Prostate gland (tissue), 2 donors: ENCODE data around the gene PIP.

Experiments
- CTCF ChIP-seq, 4 experiments: fragments of 200-600 bp in 2 of 4; fragments of 450-650 bp in 2 of 4; sonication (generic) in 2 of 4; IDR thresholded peaks; 1 replicate in 3 of 4; 2 replicates in 1 of 4; pipeline ENCODE4 v1.5.1; 2016 to 2019; ENCODE audit warnings: antibody characterized with exemption in 4 of 4, mild to moderate bottlenecking in 2 of 4, moderate library complexity in 2 of 4
- POLR2A ChIP-seq: fragments of 450-650 bp; IDR thresholded peaks from one replicate; pipeline ENCODE4 v1.6.1; 2016; ENCODE audit warnings: antibody characterized with exemption, mild to moderate bottlenecking
- POLR2AphosphoS5 ChIP-seq: sonication (generic); formaldehyde crosslinking; IDR thresholded peaks from one replicate; pipeline ENCODE4 v1.6.1; 2017; ENCODE audit warnings: antibody characterized with exemption

- TF ChIP-seq CTCF (IDR thresholded peaks at IDR 0.05) (no peak), POLR2A (no peak), POLR2AphosphoS5 (no peak)
Observed at GRCh38 chr7:143181349-143181748, 49.5 kb downstream of the PIP start.
